ENCODE measurements around the gene SAE1. TPM values are rescaled to one million over a fixed set of nuclear protein-coding genes. Genes with fewer than 3 reads are reported as not detected.
A peak's percentile ranks its signal among the peaks of the same experiment; 100 is the strongest.

Gene SAE1
- total and polyA plus RNA-seq, 12 donors: 19.0 to 77.6 (median 49.7) TPM

- Histone ChIP-seq H3K4me3 (no peak overlapping the region), H3K27ac (peak overlapping the region in 4 of 5 donors; percentile 26 to 70 (median 35)), H3K36me3 (replicated peaks in 1 of 2) (no peaks in the 10 kb centered on the region), H3K4me1 (replicated peaks in 1 of 2) (peaks cover 16 to 17% of the 10 kb centered on the region in 2 donors), H3K9me3 (replicated peaks in 1 of 3) (no peaks in the 10 kb centered on the region), H3K27me3 (no peaks in the 10 kb centered on the region)
- TF ChIP-seq, protein P1, sequence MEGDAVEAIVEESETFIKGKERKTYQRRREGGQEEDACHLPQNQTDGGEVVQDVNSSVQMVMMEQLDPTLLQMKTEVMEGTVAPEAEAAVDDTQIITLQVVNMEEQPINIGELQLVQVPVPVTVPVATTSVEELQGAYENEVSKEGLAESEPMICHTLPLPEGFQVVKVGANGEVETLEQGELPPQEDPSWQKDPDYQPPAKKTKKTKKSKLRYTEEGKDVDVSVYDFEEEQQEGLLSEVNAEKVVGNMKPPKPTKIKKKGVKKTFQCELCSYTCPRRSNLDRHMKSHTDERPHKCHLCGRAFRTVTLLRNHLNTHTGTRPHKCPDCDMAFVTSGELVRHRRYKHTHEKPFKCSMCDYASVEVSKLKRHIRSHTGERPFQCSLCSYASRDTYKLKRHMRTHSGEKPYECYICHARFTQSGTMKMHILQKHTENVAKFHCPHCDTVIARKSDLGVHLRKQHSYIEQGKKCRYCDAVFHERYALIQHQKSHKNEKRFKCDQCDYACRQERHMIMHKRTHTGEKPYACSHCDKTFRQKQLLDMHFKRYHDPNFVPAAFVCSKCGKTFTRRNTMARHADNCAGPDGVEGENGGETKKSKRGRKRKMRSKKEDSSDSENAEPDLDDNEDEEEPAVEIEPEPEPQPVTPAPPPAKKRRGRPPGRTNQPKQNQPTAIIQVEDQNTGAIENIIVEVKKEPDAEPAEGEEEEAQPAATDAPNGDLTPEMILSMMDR (IDR thresholded peaks at IDR 0.05): no peak
- TF ChIP-seq POLR2A (IDR thresholded peaks at IDR 0.05): peak in 1 of 2 donors; percentile 12
- intact Hi-C loops (cut with DNase I): no loop called here
- 51 to 58% (median 51%) methylated on average over 16 of the region's 16 CpGs for WGBS, 4 donors
- peak in 4 of 7 donors; percentile 29 to 63 (median 60) for DNase-seq
These were observed 102.0 kb downstream of the SAE1 start for GRCh38 chr19:47232422-47233211.

DNA sequence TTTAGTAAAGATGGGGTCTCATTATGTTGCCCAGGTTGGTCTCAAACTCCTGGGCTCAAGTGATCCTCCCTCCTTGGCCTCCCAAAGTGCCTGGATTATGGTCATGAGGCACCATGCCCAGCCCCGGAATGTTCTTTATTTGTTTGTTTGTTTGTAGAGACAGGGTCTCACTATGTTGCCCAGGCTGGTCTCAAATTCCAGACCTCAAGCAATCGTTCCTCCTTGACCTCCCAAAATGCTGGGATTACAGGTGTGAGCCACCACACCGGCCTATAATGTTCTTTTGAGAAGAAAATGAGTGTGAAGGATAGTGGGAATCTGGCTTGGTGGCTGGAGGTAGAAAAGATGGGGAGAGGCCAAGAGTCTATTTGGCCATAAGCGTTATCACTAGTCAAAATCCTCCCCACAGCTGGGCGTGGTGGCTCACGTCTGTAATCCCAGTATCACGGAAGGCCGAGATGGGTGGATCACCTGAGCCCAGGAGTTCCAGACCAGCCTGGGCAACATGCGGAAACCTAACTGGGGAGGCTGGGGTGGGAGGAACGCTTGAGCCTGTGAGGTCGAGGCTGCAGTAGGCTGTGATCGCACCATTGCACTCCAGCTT lies 105.5 kb downstream of the SAE1 start:
- H3K9me3 ChIP-seq (replicated peaks in 1 of 3): no peaks in the 10 kb centered on the region
- WGBS, 4 donors: 85 to 95% (median 91%) methylated on average over 12 of the region's 12 CpGs
- H3K27me3 ChIP-seq: peaks cover 8% of the 10 kb centered on the region
- no peak overlapping the region for H3K4me3 ChIP-seq
- peaks cover 7 to 28% of the 10 kb centered on the region in 2 donors for H3K4me1 ChIP-seq (replicated peaks in 1 of 2)
- H3K27ac ChIP-seq: no peak overlapping the region
- no peak for DNase-seq
- no peak for TF ChIP-seq POLR2A (IDR thresholded peaks at IDR 0.05)
- TF ChIP-seq, protein P1 (IDR thresholded peaks at IDR 0.05): no peak
- H3K36me3 ChIP-seq (replicated peaks in 1 of 2): no peaks in the 10 kb centered on the region
- intact Hi-C loops (cut with DNase I): no loop called here

DNA sequence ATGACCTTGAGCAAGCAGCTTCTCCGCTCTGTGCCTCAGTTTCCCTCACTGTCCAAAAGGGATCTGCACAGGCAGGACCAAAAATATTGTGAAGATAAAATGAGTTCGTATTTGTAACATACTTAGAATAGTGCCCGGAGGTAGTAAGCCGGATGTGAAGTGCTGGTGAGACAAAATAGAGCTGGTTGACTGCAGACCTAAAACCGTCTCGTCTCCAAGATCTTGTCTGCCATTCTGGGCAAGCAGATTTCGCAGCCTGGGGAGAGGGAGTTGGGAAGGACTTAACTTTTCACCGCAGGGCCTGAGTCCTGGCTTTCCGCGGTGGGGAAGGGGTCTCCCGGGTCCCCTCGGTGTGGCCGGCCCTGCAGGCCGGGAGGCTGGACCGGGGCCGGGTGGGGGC lies 108.5 kb downstream of the SAE1 start:
- Histone ChIP-seq H3K4me3 (peak overlapping the region in 1 of 4 donors; percentile 42), H3K9me3 (replicated peaks in 1 of 3) (no peaks in the 10 kb centered on the region), H3K4me1 (replicated peaks in 1 of 2) (peaks cover 10 to 30% of the 10 kb centered on the region in 2 donors), H3K27ac (no peak overlapping the region), H3K27me3 (peaks cover 8% of the 10 kb centered on the region), H3K36me3 (replicated peaks in 1 of 2) (no peaks in the 10 kb centered on the region)
- intact Hi-C loops (cut with DNase I): no loop called here
- DNase-seq: no peak
- no peak for TF ChIP-seq POLR2A (IDR thresholded peaks at IDR 0.05)
- TF ChIP-seq, protein P1 (IDR thresholded peaks at IDR 0.05): no peak
- 8 to 16% (median 10%) methylated on average over 7 to 16 of the region's 16 CpGs for WGBS, 4 donors

DNA sequence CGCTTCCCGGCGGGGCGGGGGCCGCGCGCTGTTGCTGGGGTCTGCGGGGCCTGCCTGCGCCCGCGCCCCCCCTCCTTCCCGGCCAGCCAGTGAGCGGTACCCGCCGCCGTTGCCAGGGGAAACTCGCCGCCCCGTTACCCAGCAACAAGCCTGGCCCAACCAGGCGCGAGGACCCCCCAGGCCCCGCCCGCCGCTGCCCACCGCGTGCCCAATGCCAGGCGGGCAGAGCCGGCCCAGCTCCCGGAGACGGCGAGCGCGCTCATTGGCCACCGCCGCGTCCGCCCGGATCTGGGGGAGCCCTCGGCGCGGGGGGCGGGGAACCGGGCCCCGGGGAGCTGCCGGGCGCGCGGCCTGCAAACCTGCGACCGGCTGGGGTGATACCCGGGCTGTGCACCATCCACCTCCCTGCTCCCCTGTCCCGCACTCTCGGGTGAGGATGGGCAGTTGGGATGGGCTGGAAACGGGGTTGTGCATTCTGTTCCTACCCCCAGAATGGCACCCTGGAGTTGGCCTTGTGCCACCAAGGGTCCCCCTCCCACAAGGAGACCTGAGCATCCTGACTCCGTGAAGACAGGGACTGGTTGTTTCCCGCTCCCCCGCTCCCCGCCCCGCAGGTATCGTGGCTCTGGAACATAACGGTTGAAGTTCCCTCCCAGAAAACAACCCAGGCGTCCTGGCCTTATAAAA lies 109.1 kb downstream of the SAE1 start:
- Histone ChIP-seq H3K27ac (peak overlapping the region in 1 of 5 donors; percentile 61), H3K36me3 (replicated peaks in 1 of 2) (no peaks in the 10 kb centered on the region), H3K27me3 (peaks cover 8% of the 10 kb centered on the region), H3K9me3 (replicated peaks in 1 of 3) (no peaks in the 10 kb centered on the region), H3K4me3 (peak overlapping the region in 1 of 4 donors; percentile 42), H3K4me1 (replicated peaks in 1 of 2) (peaks cover 10 to 30% of the 10 kb centered on the region in 2 donors)
- DNase-seq: peak in 4 of 7 donors; percentile 42 to 91 (median 60)
- TF ChIP-seq, protein P1 (IDR thresholded peaks at IDR 0.05): no peak
- TF ChIP-seq POLR2A (IDR thresholded peaks at IDR 0.05): no peak
- 0 to 14% (median 4%) methylated on average over 1 to 60 of the region's 62 CpGs for WGBS, 4 donors
- intact Hi-C loops (cut with DNase I): no loop called here
